HUES48 (cell line): Measurements from ENCODE around the gene EIF5AL1.

Experiments
- H3K27ac ChIP-seq: one replicate; pipeline ENCODE4 v1.7.0; 2013; ENCODE audit warnings: low read depth, low read length, inconsistent platforms
- H3K27me3 ChIP-seq: 2 replicates; pipeline ENCODE4 v1.6.1; 2013; ENCODE audit warnings: mild to moderate bottlenecking, low read length; ENCODE audit not compliant: control insufficient read depth, insufficient read depth
- H3K36me3 ChIP-seq: 2 replicates; pipeline ENCODE4 v1.6.1; 2013; ENCODE audit warnings: low read length; ENCODE audit not compliant: control insufficient read depth, insufficient read depth
- H3K4me1 ChIP-seq: 2 replicates; pipeline ENCODE4 v1.6.1; 2013; ENCODE audit warnings: mild to moderate bottlenecking, low read length; ENCODE audit not compliant: control insufficient read depth, insufficient read depth
- H3K4me3 ChIP-seq: 2 replicates; pipeline ENCODE4 v1.5.1; 2013; ENCODE audit warnings: mild to moderate bottlenecking, low read depth, low read length
- H3K9ac ChIP-seq: 2 replicates; pipeline ENCODE4 v1.6.1; 2013; ENCODE audit warnings: mild to moderate bottlenecking, low read depth, low read length, moderate library complexity
- H3K9me3 ChIP-seq: 2 replicates; pipeline ENCODE4 v1.6.1; 2013; ENCODE audit warnings: low read length; ENCODE audit not compliant: control insufficient read depth, insufficient read depth

EIF5AL1 gene

GRCh38 chr10:79562135-79562756 lies 49.9 kb downstream of the EIF5AL1 start:
- H3K9ac ChIP-seq: no peak overlapping the region
- no peaks in the 10 kb centered on the region for H3K4me1 ChIP-seq
- no peaks in the 10 kb centered on the region for H3K36me3 ChIP-seq
- no peak overlapping the region for H3K27ac ChIP-seq
- peaks cover 16% of the 10 kb centered on the region for H3K27me3 ChIP-seq
- H3K4me3 ChIP-seq: peak overlapping the region; percentile 34; the same call in 1 of the 2 replicates
- H3K9me3 ChIP-seq: no peaks in the 10 kb centered on the region

GRCh38 chr10:79563426-79563825 lies 51.1 kb downstream of the EIF5AL1 start:
- Histone ChIP-seq H3K36me3 (no peaks in the 10 kb centered on the region), H3K4me3 (no peak overlapping the region), H3K27ac (no peak overlapping the region), H3K9me3 (peaks cover 4% of the 10 kb centered on the region; the same call in 1 of the 2 replicates), H3K4me1 (no peaks in the 10 kb centered on the region), H3K27me3 (peaks cover 16% of the 10 kb centered on the region), H3K9ac (no peak overlapping the region)
